Left hindlimb (tissue), 1 donor: Measurements from ENCODE around the gene EEPD1.
"Not testable (repeated sequence)": the region's sequence is repeated elsewhere in the genome, so short reads cannot be mapped to it uniquely, and the experiment has no call there.

Source experiments
- DNase-seq: peaks from one replicate; pipeline ENCODE4 v3.0.0-alpha.2; 2018

EEPD1 gene

GRCh38 chr7:36305648-36306047 lies 152.6 kb downstream of the EEPD1 start:
- DNase-seq = no peak

DNA sequence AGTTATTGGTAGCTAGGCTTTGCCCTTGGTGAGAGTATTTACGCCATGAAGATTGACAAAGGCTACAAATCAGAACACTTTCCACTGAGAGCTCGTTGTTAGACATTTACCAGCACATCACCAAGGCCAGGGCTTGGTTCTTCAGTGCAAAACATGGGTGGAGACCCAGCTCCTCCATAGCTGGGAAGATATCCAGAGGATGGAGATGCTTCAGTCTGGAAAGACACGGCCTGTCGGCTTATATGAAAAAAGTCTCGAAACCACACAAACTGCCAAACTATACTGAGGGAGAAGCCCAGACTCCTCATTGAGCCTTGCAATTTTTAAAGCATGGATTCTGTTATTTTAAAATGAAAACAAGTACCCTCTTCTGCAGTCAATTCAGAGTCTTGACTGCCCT lies 153.2 kb downstream of the EEPD1 start:
- DNase-seq = no peak

DNA sequence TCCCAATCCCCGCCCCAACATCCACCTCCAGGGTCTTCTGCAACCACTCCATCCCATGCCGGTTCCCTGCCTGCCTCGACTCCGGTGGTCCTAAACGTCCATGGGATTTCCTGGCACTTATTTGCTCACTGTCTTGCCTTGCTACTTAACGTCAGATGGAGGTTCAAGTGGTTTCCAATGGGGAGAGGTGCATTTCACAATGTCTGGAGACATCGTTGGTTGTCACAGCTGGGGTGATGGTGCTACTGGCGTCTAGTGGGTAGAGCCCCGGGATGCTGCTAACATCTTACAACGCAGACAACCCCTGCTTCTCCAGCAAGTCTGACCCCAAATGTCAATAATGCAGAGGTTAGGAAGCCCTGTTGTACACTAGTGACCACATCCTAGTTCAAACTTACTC lies 153.7 kb downstream of the EEPD1 start:
- DNase-seq = no peak

- no peak for DNase-seq
These were observed 155.0 kb downstream of the EEPD1 start for GRCh38 chr7:36308031-36308430.

DNA sequence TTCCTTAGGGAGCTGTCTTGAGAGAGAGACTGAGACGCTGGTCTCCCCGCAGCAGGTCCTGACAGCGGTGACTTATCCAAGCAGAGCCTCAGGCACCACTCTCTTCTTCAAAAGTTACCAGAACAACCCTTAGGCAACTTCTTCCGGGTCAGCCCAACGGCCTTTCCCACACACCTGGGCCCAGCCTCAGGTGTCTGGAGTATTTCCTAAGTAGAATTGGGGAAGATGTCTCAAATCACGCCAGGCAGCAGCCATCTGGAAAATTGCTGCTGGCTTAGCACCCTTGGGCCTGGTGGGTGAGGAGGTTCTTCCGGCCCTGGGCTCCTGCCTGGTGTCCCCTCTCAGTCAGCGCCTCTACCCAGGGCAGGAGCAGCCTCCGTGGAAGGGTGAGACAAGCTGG lies 156.2 kb downstream of the EEPD1 start:
- no peak for DNase-seq

GRCh38 chr7:36309716-36310115 lies 156.7 kb downstream of the EEPD1 start:
- DNase-seq = no peak

- DNase-seq = no peak
These were observed 157.8 kb downstream of the EEPD1 start for GRCh38 chr7:36310897-36311296.

DNA sequence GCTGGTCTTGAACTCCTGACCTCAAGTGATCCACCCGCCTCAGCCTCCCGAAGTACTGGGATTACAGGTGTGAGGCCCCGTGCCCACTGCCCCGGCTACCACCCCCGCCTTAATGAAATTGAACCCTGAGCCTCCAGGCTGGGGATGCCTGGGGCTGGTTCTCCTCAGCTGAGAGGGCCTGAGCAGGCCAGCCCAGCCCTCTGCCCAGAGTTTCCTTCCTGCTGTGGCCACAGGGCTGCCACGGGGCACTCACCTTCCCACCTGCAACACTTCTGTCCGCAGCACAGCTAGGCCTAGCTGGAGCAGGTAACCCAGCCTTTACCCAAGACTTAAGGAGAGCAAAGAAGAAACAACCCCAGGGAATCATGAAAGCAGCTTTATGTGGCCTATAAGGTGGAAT lies 158.5 kb downstream of the EEPD1 start:
- no peak for DNase-seq

DNA sequence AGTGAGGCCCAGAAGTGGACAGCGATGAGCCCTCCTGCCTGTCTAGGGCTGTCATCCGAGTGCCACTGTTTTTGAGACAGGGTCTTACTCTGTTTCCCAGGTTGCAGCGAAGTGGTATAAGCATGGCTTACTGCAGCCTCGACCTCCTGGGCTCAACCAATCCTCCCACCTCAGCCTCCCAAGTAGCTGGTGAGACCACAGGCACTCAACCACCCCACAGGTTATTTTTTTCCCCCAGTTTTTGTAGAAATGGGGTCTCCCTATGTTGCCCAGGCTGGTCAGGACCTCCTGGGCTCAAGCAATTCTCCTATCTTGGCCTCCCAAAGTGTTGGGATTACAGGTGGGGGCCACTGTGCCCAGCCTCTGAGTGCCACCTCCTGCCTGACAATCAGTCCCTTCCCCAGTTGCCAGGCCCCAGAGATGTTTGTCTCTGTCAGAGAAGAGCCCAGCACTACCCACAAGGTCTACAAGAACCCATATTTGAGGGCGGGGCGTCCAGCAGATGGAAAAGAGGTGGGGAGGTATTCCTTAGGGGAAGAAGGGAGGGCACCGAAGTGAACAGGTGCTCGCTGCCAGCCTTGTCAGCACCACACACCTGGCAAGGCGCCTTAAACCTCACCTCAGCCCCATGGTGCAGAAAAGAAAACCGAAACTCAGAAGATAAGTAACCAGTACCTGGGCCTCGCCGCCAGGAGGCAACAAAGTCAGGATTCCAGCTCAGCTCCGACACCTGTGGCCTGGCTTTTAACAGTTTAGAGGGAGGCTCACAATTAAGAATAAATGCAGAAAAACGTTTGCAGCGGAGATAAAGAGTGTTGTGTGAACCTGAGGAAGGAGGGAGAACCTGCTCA lies 159.2 kb downstream of the EEPD1 start:
- no peak for DNase-seq

- DNase-seq = no peak
These were observed 159.9 kb downstream of the EEPD1 start for GRCh38 chr7:36312915-36313334.

- no peak for DNase-seq
These were observed 160.6 kb downstream of the EEPD1 start for GRCh38 chr7:36313607-36314006.

DNA sequence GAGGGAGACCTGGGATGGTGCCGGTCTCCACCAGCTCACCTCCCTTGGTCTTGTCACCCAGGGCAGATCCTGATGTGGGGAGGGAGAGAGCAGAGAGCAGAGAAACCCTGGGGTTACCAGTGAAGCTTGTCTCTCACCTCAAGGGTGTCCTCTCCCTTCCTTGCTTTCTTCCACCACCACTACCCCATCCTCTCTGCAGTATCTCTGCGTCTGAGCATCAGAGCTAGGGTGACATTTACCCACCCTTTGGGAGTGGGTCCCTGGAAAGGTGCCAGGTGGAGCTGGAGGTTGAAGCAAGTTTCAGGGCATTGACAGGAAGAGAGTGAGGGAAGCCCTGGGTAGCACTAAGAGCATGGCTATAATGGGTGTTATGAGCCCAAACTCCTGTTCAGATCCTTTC lies 161.4 kb downstream of the EEPD1 start:
- DNase-seq = no peak

DNA sequence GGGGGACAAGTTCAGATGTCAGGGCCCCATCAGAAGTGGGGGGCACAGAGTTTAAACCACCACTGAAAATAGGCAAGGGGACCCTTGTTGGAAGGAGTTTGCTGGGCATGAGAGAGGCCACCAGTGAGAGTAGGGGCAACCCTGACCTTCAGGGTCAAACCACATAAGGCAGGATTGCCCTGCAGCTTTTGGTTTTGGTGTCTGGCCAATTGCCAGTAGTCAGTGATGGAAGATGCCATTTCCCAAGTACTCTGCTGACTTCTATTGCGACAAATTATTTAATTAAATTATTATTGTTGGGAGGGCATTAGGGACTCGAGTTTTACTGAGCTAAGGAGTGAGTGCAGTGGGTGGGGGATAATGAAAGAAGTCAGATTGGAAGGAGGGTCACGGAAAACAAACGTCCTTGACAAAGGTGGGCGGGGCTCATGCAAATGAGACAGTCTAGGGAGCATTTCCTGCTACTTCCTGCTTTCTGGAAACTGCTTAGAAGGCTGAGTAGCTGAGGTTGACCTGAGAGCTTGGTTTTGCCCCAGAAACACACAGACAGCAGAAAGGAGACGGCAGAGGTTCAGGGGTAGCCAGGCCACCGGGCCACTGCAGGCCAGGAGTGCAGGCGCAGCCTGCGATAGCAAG lies 162.4 kb downstream of the EEPD1 start:
- no peak for DNase-seq

- no peak for DNase-seq
These were observed 163.3 kb downstream of the EEPD1 start for GRCh38 chr7:36316319-36316718.

- no peak for DNase-seq
These were observed 164.2 kb downstream of the EEPD1 start for GRCh38 chr7:36317276-36317675.

DNA sequence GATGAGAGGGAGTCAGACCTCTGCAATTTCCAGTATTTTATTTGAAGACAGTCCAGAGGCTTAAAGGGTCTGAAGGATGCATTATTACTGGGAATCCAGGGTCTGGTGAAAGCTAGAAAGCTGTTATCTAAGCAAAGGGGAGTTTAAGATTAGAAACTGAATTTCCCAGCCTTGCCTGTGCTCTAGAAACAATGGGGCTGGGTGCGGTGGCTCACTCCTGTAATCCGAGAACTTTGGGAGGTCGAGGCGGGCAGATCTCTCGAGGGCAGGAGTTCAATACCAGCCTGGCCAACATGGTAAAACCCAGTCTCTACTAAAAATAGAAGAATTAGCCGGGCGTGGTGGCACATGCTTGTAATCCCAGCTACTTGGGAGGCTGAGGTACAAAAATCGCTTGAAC lies 165.1 kb downstream of the EEPD1 start:
- no peak for DNase-seq

DNA sequence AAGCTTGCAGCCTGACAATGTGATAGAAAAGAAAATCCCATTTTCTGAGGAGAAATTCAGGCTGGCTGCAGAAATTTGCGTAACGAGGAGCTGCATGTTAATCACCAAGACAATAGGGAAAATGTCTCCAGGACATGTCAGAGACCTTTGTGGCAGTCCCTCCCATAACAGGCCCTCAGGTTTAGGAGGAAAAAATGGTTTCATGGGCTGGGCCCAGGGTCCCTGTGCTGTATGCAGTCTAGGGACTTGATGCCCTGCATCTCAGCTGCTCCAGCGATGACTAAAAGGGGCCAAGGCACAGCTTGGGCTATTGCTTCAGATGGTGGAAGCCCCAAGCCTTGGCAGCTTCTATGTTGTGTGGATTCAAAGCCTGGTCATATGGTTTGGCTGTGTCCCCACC lies 168.2 kb downstream of the EEPD1 start:
- DNase-seq = not testable (repeated sequence)

DNA sequence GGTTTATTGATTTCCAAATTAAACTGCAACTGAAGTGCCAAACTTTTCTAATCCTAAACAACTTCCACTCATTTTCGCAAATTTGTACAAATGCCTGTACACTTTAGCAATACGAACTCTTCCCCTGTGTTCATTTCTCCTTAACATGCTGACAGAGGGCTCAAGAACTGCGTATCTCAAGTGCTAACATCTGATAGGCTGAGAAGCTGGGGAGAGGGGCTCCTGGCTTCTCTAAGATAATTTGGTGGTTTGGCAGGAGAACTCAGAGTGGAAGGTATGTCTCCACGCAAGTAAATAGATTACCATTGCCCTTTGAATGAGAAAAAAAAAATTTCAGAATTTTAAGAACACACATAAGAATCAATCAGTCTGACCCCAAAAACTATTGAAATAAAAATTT lies 183.3 kb downstream of the EEPD1 start:
- DNase-seq = no peak

DNA sequence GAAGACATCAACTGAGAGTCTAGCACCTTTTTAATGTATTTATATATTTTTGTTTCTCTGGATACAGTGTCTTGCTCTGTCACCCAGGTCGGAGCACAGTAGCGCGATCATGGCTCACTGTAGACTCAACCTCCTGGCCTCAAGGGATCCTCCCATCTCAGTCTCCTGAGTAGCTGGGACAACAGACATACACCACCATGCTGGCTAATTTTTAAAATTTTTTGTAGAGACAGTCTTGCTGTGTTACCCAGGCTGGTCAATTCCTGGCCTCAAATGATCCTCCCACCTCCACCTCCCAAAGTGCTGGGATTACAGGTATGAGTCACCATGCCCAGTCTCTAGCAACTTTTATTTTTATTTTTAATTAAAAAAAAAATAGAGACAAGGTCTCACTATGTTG lies 185.2 kb downstream of the EEPD1 start:
- DNase-seq = no peak

GRCh38 chr7:36343548-36343947 lies 190.5 kb downstream of the EEPD1 start:
- DNase-seq = no peak

DNA sequence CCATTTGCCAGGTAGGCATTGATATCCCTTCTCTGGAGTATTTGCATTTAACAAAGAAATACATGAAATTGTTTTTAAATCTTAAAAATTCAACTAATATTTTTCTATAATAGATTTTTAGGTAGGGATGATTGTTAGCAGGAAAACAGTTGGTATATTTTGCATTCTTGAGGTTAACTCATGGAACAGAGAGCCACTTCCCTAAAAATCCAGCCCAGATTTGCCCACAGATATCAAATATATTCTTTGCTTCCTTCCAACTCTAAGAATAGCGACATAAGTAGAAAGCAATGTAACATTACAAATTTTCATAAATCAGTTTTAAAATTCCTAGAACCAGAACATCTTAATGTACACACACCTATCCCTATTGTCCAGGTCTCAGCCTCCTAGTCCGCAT lies 191.6 kb downstream of the EEPD1 start:
- DNase-seq = no peak

- DNase-seq = no peak
These were observed 193.3 kb downstream of the EEPD1 start for GRCh38 chr7:36346260-36346831.

GRCh38 chr7:36348256-36348655 lies 195.2 kb downstream of the EEPD1 start:
- no peak for DNase-seq

- DNase-seq = no peak
These were observed 195.7 kb downstream of the EEPD1 start for GRCh38 chr7:36348771-36349170.
